ENCODE data around the gene CIDEB.

The CIDEB gene

DNA sequence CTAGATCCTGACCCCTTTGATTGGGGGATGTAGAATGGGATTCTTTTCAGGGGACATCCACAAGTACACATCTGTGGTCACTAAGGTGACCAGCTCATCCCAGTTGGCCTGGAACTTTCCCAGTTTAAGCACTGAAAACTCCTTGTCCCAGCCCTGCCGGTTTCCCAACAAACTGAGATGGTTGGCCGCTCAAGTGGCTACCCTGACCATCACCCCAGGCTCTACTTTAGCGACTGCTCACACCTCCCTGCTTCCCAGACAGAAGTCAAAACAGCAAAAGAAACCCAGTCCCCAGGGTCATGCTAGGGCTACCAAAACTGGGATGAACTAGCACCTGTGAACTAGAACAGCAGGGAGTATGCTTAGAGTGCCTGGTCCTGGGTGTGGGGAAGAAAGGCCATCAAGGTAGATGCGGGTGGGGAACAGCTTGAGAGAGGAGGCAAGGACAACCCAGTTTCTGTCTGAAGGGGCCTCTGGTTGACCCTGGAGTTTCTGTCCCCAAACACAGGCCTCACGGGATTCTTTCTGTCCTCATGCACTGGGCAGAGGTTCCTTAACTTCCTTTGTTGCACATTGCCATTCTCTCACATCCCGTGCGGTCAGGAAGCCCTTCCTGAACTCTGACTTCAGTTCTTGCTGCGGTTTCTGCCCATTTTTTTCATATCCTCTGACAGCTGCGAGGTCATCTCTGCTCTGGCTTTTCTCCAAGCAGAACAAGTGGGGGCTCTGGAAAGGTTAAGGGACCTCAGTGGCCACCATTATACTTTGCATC lies 5.1 kb upstream of the CIDEB start:
- DNase-seq: no peak

DNA sequence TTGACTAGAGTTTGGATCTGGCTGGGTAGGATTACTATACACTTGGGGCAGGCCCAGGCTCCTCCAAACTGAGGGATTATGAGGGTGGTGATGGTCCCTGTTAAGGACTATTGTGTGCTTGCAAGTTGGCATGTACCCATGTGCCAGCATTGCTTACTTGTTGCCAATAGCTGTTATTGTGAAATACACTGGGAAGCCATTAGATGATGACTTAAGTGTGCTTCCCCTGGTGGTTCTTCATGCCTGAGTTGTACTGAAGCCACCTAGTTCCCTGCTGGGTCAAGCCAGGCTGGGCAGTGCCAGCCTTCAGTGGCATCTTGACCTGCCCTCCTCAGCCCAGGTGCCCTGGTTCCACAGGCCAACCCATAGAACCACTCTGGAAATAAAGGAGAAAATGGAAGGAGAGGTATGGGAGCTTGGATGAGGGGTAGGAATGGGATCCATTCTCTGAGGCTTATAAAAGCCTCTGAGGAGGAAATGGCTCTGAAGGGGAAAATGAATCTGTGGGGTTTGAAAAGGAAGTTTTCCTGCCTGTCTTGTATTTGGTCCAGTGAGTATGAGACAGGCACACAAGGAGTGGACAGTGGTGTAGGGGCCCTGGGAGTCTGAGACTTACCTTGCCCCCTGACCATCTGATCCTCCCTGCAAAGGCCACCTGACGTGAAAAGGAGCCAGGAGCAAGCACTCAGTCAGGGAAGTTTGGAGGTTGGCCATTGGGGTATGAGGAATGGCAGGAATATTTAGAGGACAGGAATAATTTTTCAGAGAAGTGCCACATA lies 4.2 kb upstream of the CIDEB start:
- DNase-seq: no peak

- peak; percentile 73 for DNase-seq
Observed at GRCh38 chr14:24310646-24311604, 3.1 kb upstream of the CIDEB start, which contains the start of gene LTB4R. LTB4R (plus strand) TSS chr14:24311502; CDS start chr14:24315652, 4,150 bp downstream.

GRCh38 chr14:24310265-24310645 lies 2.5 kb upstream of the CIDEB start:
- DNase-seq: no peak

DNA sequence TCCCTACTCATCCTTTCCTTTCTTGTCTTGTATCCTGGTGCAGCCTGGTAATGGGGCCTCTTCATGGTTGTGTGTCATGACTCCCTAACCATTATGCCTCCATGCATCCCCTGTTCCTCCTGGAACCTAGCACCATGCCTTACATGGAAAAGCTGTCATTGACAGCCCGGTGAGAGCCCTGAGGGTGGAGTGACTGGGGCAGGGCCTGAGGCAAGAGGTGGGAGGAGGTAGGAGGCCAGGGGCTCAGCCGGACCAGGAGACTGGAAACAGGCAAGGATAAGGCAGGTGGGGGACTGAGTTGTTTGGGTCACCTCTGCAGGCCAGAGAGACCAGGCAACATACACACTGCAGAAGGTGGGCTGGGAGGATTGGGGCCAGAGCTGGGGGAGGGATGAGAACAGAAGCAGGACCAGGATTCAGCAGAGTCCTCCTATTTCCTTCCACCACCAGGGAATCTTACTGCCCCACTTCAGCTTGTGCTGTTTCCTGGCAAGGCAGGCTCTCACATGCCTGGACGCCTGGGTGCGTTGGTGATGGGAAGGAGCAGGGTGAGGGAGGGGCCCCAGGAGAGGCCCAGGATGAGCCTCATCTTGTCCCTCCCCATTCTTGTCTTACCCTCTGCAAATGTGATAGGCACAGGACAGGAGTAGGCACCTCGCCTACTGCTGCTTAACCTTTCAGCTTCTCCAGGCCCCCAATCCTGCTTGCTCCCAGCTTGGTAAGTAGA lies 1.9 kb upstream of the CIDEB start, which contains the start of gene LTB4R2:
TSS of gene LTB4R2 (plus strand) at position 603 of the 727 bp plus-strand sequence. CDS start 525 bp downstream, outside the sequence.
- DNase-seq: no peak

DNA sequence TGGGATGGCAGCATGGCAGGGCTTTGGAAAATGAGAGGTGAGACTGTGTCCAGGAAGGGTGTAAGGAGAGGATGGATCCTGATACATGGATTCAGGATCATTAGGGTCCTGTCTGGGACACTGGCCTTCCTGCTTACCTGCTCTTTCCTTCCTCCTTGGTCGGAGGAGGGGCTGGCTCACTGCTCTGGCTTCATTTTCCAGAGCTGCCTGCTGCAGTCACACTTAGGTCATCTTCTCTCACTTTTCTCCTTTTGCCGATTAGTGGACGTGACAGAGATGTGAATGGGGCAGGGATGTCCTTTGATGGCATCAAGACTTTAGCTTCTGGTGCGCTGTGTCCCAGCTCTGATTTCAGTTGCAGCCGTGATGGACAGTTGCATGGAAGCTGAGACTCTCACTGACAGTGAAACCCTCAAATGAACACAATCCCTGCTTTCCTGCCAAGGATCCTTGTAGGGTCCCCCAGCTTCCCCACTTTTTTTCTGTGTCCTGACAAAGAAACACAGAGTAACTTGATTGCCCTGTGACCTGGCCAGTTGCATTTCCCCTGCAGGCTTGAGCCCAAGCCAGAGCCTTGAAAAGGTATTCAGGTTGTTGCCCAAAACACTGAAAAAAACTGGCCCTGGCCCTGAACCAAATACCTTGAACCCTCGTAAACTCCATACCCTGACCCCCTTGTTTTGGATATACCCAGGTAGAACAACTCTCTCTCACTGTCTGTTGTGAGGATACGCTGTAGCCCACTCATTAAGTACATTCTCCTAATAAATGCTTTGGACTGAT lies 756 bp upstream of the CIDEB start:
- no peak for DNase-seq

DNA sequence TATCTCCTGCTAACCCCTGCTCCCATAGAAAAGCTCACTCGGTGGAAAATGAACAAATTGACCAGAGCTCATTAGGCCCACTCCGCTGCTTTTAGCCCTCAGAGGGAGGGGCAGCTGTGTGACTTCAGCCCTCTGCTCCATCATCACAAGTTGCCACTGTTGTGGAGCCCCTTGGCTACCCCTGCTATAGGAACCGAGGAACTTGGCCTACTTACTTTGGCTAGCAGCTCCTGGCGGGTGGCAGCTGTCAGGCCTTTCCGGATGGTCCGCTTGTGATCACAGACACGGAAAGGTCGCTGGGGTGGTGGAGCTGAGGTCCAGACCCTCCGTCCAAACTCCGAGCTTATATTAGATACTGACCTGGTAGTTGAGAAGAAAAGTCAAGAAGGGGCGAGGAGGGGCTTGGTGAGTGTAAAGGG lies 612 bp downstream of the CIDEB start:
- DNase-seq: no peak

GRCh38 chr14:24304019-24304387 lies 3.8 kb downstream of the CIDEB start:
- DNase-seq: no peak

DNA sequence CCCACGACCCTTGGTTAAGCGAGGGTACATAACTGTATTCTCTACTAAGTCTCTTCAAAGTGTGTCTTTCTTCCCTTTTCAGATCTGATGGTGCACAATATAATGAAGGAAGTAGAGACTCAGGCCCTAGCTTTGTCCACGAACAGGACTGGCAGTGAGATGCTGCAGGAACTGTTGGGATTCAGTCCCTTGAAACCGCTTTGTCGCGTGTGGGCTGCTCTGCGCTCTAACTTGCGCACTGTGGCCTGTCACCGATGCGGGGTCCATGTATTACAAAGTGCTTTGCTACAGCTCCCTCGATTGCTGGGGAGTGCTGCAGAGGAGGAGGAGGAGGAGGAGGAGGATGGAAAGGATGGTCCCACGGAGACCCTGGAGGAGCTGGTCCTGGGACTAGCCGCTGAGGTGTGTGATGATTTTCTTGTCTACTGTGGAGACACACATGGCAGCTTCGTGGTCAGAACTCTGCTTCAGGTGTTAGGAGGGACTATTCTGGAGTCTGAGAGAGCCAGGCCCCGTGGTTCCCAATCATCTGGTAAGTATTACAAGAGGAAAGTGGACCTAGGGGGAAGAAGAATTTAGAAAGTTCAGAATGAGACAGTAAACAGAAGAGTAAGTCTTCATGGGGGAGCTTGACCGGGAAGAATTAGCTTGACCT lies 7.3 kb downstream of the CIDEB start:
- DNase-seq: no peak

DNA sequence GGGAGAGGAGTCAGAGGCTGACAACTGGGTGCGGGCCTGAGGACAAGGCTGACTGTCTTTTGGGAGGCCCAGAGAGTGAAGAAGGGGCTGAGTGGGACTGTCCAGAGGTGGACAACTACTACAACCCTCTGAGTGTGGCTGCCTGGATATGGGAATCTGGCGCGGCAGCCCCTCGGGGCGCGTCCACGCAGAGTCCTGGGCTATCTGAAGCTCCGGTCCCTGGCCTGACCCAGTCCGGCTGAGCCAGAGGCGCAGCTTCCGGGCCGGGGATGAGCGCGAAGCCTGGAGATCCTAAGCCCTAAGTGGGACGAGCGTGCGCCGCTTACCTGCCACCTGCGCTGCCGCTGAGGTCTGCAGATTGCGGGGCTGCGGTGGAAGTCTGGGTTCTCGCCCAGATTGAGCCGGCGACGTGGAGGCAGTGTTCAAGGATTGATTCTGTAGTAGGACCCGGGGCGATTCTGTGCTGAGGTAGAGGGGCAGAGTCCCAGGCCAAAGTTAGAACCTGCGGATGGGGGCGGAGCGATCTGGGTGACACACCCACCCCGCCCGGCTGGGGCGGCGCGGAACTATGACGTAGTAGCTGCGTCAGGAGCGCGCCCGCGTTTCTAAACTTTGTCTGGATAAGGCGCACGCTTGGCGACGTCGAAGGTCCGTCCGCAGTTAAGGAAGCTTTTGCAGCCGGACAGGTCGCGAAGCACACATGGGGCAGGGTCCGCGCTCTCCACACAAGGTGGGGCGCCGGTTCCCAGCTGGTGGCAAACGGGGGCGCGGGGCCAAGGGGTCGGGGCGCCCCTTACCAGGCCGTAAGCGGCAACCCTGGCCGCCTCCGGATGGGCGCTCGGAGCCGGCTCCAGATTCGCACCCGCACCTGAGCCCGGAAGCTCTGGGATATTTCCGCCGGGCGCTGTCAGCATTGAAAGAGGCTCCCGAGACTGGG lies 8.3 kb downstream of the CIDEB start, which contains the start of the genes DHRS1 and NOP9:
TSS of gene DHRS1 (minus strand) at position 526 of the 937 bp plus-strand sequence. CDS start 674 bp downstream, outside the sequence.
TSS of gene NOP9 (plus strand) at position 596 of the 937 bp plus-strand sequence. CDS start at position 701, 105 bp downstream.
- peak; percentile 88 for DNase-seq

DNA sequence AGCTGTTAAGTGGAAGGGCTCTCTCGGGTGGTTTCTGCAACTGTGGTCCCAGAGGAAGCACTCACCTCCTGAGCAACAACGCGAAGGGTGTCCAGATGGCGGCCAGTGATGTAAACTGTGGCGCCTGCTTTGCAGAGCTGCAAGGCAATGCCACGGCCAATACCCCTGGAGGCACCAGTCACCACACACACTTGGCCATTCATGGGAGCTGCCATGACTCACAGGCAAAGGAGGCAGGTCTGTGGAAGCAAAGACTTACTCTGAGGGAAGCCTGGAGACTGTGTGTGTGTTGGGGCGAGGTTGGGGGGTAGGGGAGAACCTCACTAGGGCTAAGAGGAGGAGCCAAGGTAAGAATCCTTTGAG lies 8.9 kb downstream of the CIDEB start:
- peak; percentile 55 for DNase-seq

- DNase-seq: peak; percentile 27
Observed at GRCh38 chr14:24297190-24297964, 10.4 kb downstream of the CIDEB start.

- peak; percentile 94 for DNase-seq
Observed at GRCh38 chr14:24296341-24297157, 11.2 kb downstream of the CIDEB start.

GRCh38 chr14:24293525-24293924 lies 14.3 kb downstream of the CIDEB start:
- DNase-seq: no peak

- no peak for DNase-seq
Observed at GRCh38 chr14:24292118-24292807, 15.5 kb downstream of the CIDEB start.

GRCh38 chr14:24291446-24292117 lies 16.2 kb downstream of the CIDEB start:
- DNase-seq: no peak
